ENCODE measurements around the gene RTL1. TPM values are rescaled to one million over a fixed set of nuclear protein-coding genes. Genes with fewer than 3 reads are reported as not detected.

RTL1 gene
- total and polyA plus RNA-seq, 2 of the 13 experiments (the other 11 are each of a cell fraction or from before 2014, with no cell fraction given) = not detected

- POLR2A ChIA-PET = no interaction called here
- ATAC-seq = no peak
- Histone ChIP-seq H2AFZ (ENCODE audit: low read length) (no peak overlapping the region), H4K20me1 (ENCODE audit: insufficient read depth, low read length) (no peaks in the 10 kb centered on the region), H3K4me1 (ENCODE audit: insufficient read depth, low read length) (no peaks in the 10 kb centered on the region), H3K27me3 (ENCODE audit: control insufficient read depth in 1 of 2, insufficient read depth in 2 of 2, low read length in 2 of 2) (peaks cover 5 to 8% of the 10 kb centered on the region in 2 experiments; a peak in 4 of 5 replicates), H3K79me2 (ENCODE audit: insufficient read depth, low read length) (no peaks in the 10 kb centered on the region), H3K9ac (ENCODE audit: insufficient read depth, low read depth, low read length) (no peak overlapping the region), H3K4me3 (replicated peaks in 1 of 3; ENCODE audit: insufficient read depth in 1 of 3, low read depth in 2 of 3, low read length in 3 of 3) (no peak overlapping the region), H3K27ac (ENCODE audit: extremely low read length, insufficient read depth, low read length) (no peak overlapping the region), H3K4me2 (ENCODE audit: low read depth, low read length) (no peak overlapping the region), H3K36me3 (replicated peaks in 1 of 2; ENCODE audit: control insufficient read depth in 1 of 2, insufficient read depth in 2 of 2, low read length in 2 of 2) (no peaks in the 10 kb centered on the region), H3K9me3 (ENCODE audit: low read length) (no peaks in the 10 kb centered on the region)
- no peak for FAIRE-seq
- intact Hi-C loops (cut with micrococcal nuclease; ENCODE audit: unreplicated experiment) = no loop called here
- no TSS peak for BruUV-seq (replicated peaks)
- DNase-seq (ENCODE audit: low spot score) = no peak
- 33% methylated on average over 15 of the region's 15 CpGs for WGBS (ENCODE audit: low lambda C conversion rate)
- CTCF ChIA-PET (ENCODE audit: low intra/inter-chr PET ratio, low total read pairs) = no interaction called here
- in situ Hi-C loops (cut with HindIII; ENCODE audit: extremely low pct_ligation_motif_present, low pct_unique_long_range_greater_than_20kb) = no loop called here
- no peak for TF ChIP-seq CHD2 (IDR thresholded peaks at IDR 0.05; ENCODE audit: low read depth, low read length)
- no peak for TF ChIP-seq SALL1 (CRISPR knock-in tag; IDR thresholded peaks at IDR 0.05)
- no peak for TF ChIP-seq NFIC (IDR thresholded peaks at IDR 0.05; ENCODE audit: low read length)
- TF ChIP-seq CREB1 (IDR thresholded peaks at IDR 0.05) = peak; percentile 68; the same call in 1 of the 2 replicates
- TF ChIP-seq CREB1 (CRISPR knock-in tag; IDR thresholded peaks at IDR 0.05) = no peak
- TF ChIP-seq RNF2 (conservative IDR thresholded peaks at IDR 0.05; ENCODE audit: low read depth) = no peak
- TF ChIP-seq, protein P1, sequence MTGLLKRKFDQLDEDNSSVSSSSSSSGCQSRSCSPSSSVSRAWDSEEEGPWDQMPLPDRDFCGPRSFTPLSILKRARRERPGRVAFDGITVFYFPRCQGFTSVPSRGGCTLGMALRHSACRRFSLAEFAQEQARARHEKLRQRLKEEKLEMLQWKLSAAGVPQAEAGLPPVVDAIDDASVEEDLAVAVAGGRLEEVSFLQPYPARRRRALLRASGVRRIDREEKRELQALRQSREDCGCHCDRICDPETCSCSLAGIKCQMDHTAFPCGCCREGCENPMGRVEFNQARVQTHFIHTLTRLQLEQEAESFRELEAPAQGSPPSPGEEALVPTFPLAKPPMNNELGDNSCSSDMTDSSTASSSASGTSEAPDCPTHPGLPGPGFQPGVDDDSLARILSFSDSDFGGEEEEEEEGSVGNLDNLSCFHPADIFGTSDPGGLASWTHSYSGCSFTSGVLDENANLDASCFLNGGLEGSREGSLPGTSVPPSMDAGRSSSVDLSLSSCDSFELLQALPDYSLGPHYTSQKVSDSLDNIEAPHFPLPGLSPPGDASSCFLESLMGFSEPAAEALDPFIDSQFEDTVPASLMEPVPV (CRISPR knock-in tag; IDR thresholded peaks at IDR 0.05) = no peak
- TF ChIP-seq ZNF10 (CRISPR knock-in tag; IDR thresholded peaks at IDR 0.05; ENCODE audit: borderline replicate concordance, low read depth) = no peak
- TF ChIP-seq MNT (IDR thresholded peaks at IDR 0.05) = peak; percentile 63
- TF ChIP-seq TFDP1 (CRISPR knock-in tag; IDR thresholded peaks at IDR 0.05; ENCODE audit: borderline replicate concordance) = no peak
- no peak for TF ChIP-seq KDM1A (CRISPR knock-in tag; IDR thresholded peaks at IDR 0.05)
- TF ChIP-seq ETV6 (CRISPR knock-in tag; conservative IDR thresholded peaks at IDR 0.05) = no peak
- TF ChIP-seq ZNF234 (CRISPR knock-in tag; conservative IDR thresholded peaks at IDR 0.05) = no peak
- no peak for TF ChIP-seq SATB2 (CRISPR knock-in tag; IDR thresholded peaks at IDR 0.05)
- no peak for TF ChIP-seq SP4 (CRISPR knock-in tag; IDR thresholded peaks at IDR 0.05)
These were observed 31.0 kb downstream of the RTL1 start for GRCh38 chr14:100872259-100873095.
